GM19438 (cell line): ENCODE results near the gene RNASEL.

ENCODE experiments used
- ATAC-seq: cut with Tn5 transposase; IDR thresholded peaks from one replicate; pipeline ENCODE4 v1.9.1; 2021; ENCODE audit warnings: low read depth; ENCODE audit not compliant: unreplicated experiment

Gene RNASEL

DNA sequence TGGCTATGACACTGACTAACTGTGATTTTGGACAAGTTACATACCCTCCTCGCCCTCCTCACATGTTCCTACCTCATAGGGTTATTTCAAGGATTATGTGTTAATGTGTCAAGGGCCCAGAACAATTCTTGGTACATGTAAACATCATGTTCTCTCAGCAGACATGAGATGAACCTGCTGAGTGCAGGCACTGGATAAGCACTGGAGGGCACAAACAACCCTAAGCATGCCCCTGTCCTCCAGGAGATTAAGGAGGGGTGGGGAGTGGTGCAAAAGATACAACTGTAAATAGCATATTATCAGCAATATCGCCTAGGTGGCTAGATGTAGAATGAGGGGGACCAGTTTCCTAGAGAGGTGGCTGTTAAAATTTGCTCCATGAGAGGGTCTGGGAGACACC, 32.9 kb upstream of the RNASEL start:
- no peak for ATAC-seq

DNA sequence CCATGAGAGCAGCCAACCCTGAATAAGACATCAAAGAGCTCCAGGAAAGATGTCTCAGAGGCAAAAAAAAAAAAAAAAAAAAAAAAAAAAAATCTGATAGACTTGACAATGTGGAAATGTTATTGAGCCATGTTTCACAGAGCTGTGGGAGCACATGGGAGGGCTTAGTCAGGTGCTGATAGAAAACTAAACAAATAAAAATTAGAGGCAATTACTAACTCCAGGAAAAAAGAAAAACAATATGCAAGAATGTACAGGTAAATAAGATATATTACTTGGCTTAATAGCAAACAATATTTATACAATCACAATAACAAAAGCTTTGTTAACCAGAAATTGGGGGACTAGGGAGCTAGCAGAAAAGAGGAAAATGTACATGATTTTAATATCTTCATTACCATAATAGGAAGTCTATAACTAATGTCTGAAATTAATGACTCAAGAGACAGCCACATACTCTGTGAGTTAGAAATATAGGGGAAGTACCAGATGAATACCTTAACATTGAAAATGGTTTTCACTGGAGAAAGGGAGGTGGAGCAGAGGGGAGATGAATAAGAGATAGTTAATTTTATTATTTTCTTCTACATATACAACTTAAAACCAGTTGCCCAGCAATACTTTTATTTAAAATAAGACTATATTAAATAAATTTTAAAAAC, 32.0 kb upstream of the RNASEL start:
- no peak for ATAC-seq

DNA sequence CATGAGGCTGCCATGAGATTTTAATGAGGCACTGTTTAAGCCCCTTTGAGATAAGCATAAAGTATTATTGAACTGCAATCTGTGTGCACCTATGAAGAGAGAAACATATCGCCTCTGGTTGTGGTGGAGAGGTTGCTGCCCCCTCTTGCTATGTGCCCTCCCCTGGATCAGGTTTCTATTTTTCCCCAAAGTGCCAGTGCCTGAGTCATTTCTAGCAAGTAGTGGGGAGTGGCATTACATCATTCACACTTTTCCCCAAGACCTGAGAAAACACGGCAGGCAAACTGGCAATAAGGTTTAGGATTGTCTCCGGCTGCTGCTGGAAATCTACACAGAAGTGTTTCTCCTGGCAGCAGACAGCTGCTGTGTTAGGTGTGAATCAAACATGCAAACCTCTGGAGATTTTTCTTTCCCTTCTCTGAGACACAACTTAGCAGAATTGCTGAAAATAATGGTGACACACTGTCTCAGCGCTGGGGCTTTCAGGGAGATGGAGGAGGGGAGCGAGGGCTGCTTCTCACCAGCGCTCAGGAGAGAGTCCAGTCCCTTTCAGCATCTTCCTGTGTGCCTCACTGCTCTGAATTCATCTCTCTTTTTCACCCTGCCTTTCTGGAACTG, 28.8 kb upstream of the RNASEL start:
- ATAC-seq = no peak

DNA sequence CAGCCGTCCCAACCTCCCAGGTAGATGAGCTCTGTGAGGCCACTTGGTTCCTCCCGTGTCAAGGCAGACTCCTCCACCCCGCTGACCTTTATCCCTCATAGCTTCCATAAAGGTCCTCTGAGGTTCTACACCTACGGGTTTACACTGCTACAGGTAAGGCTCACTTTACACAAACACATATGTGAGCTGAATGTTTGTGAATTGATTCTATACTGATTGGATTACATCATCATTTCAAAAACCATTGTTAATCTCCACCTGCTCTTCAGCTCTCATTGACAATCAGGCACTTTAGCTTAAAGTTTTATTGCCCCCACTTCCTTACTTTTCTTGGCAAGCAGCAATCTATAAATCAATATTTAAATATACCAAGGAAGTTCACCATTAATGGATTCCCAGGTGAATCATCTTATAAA, 28.0 kb upstream of the RNASEL start:
- no peak for ATAC-seq

DNA sequence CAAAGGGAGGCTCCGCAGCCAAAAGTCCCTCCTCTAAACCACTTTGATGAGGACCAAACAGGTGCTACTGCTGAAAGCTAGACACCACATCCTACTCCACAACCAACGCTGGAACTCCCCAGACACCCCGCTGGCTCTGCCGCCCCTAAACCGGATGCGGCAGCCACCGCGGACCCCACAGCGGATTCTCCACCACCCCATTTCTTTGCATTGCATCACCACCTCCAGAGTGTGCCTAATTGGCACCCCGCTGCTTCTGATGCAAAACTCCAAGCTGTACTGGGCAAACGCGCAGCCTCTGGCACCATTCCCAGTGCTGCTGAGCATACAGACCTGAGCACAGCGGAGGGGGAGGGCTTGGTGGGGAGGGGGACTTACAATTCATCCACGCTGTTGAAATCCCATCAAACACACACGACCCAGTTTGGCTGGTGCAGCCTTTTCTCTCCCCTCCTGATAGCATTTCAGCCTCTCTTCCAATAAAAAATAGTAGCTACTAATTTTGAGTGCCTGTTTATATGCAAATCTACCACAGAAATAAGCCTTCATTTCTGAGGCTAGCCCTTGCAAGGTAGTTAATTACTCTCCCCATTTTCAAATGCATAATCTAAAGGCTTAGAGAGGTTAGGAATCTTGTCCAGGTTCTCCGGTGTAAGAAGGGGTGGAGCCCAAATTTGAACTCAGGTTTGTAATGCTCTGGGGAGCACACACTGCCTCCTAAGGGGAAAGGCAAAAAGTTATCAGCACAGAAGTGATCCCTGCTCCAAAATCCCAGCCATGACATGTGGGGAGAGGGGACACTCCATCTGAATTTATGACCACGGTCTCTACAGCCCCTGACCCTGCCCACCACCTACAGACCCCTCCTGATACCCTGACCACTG, 27.3 kb upstream of the RNASEL start:
- peak; percentile 61 for ATAC-seq

DNA sequence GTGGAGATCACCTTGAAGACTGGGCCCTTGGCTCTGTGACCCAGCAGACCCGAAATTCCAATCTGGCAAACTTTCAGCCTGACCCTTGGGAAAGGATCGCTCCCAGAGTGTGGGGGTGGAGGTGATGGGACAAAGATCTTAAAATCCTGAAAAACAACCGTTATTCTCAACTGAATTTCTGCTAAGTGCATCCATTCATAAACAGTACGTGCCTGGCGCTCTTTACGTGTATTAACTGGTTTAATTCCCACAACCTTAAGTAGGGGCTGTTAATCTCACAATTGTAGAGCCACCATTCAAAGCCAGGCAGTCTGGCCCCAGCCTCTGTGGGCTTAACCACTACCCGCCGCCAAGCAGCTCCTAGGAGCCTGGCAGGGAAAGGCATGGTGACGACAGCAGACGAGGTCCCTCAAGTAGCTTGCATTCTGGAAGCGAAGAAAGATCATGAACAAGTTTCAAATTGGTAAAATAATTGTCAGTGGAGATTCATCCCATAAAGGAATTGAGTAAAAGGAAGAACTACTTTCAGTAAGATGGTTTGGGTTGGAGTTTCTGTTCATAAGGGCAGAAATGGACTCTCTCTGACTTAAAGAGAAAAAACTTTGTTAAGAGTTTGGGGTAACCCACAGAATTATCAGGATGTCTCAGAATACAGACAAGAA, 26.5 kb upstream of the RNASEL start:
- ATAC-seq = peak; percentile 26

DNA sequence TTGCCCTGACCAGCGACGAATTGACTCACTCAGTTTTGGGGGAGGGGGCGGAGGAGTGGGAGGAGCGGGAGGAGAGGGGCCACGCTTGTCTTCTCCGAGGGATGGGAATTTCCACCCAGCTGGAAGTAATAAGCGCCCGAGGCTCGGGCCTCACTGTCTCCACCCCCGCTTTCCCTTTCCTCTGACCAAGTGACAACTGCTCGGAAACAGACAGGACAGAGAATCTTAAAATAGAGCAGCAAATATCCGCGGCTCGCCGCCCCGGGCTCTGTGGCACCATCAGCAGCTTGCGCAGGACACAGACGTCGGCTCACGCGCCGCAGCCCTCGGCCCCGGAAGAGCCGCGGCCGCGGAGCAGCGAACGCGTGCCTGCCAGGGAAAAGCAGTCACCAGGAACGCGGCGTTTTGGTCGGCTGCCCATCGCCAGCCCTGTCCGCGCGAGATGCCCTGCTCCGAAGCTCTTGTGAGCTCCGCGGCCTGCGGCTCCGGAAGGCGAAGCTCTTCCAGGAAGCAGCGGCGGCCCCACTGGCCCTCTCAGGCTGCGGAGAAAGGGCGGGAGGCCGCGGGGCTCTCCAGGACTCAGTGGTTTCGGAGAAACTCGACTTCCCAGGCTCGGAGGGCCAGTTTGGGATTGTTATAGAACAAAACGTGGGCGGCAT, 25.9 kb upstream of the RNASEL start:
- ATAC-seq = peak; percentile 39

DNA sequence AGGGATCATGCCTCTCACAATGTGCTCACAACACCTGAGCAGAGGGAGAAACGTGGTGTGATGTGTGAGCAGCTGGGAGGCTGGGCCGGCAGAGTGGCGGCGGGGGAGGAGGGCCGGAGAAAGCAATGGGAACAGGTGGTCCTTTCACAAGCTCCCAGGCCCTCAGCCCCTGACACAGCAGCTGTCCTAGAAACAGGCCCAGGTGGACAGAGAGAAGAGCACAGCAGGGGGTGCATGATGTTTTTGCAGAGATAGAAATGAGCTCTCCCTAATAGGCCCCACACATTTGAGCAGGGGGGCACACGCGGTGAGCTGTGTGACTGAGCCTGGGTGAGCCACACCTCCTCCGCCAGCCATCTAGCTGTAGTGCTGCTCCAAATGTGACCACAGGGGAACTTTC, 22.7 kb upstream of the RNASEL start:
- ATAC-seq = no peak

DNA sequence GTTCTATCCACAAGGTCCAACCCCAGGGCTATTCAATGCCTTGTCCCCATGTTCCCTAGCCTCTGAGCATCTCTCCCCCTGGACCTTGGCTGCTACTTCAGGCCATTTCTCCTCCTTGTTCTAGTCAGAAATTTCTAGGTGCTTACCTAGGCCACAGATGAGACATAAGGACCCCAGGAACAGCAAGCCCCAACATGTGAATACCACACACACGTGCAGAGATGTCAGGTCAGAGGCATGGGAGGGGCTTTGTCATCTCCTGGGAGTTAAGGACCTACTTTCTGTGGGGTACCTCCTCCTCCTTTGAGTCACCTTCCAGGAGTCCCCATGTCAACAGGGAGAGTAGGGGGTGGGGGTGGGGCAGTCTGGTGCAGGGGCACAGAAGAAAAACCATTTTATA, 22.3 kb upstream of the RNASEL start:
- ATAC-seq = no peak

DNA sequence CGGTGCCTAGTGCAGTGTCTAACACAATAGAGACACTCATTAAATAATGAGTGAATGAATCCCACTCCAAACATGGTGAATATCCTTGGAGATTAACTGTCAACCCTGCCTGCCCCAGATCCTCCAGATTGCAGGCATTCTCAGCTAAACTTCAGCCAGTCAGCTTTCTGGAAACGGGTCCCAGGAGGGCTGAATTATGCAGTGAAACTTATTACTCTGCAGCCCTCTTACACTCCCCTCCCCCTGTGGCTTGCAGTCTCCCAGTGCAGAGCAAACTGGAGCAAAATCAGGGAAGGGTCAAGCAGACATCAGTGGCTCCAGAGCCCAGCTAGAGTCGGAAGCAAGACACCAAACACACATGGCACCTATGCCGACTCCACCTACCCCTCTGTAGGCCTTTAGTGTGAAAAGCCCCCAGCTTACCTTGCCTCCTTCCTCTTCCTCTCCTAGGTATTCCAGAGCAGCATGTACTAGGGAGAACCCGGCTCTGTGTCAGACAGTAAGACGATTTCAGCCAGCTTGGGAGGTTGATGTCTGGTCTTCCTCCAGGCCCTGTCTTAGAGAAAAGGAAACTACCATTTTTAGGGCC, 21.6 kb upstream of the RNASEL start:
- ATAC-seq = no peak

DNA sequence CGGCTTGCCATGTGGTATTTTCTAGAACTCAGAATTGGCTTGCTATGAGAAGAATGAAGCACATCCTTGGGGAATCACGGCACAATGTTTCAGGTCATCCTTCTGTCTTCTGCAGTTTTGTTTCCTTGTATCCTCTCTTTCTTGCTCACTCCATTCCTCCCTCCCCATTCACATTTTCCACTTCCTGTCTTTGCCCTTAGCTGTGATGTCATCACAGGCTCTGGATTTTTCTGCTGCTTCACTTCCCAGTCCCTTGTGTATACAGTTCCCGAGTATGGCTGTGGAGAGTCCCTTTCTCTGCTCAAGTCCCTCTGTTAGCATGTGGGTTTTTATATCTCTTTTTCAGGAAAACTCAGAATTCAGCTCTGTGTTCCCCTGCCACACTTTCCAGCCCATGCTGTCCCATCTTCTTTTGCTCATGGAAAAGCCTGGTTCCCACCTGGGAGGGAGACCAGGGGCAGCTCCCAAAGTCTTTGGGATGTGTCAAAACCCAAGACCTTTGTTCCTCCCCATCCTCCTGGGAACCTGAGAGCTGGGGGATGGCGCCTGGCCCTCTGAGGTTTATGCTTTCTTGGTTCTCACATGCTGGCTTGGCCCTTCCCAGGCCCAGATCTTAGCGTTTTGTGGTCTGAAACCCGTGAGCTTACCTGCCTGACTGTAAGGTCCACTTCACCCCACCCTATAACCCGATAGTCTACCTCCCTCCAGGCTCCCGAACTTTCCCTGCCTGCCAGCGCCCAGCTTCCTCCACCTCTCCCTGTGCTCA, 20.0 kb upstream of the RNASEL start:
- no peak for ATAC-seq

DNA sequence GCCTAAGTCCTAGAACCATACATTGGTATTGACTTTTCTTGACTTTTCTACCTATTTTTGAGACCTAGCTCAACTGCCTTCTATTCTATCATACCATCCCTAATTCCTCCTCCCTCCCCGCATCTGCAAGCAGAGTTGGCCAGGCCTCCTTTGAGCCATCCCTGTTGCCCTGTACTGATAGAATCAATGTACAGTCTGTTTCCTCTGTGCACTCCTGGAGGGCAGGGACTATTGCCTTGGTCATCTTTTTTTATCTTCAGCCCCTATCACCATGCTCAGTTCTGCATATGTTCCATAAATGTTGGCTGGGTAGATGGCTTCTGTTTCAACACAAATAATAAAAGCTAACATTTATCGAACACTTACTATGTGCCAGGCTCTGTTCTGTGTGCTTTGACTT, 19.2 kb upstream of the RNASEL start:
- ATAC-seq = no peak

DNA sequence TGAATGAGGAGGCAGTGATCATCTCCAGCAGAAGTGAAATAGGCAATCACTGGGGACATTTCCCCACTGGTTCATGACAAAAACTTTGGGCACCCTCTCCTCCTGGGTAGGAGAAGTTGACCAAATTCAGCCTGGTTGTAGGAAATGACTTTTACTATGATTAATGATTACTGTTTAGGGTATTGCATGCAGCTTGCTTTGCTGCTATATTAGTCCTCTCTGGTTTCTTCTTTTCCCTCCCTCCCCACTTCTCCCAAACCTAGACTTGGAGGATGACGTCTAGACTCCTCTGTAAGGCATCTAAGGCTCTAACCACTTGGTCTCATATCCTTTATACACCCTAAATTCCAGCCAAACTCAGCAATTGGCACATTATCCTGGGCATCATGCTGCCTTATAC, 18.5 kb upstream of the RNASEL start:
- no peak for ATAC-seq

DNA sequence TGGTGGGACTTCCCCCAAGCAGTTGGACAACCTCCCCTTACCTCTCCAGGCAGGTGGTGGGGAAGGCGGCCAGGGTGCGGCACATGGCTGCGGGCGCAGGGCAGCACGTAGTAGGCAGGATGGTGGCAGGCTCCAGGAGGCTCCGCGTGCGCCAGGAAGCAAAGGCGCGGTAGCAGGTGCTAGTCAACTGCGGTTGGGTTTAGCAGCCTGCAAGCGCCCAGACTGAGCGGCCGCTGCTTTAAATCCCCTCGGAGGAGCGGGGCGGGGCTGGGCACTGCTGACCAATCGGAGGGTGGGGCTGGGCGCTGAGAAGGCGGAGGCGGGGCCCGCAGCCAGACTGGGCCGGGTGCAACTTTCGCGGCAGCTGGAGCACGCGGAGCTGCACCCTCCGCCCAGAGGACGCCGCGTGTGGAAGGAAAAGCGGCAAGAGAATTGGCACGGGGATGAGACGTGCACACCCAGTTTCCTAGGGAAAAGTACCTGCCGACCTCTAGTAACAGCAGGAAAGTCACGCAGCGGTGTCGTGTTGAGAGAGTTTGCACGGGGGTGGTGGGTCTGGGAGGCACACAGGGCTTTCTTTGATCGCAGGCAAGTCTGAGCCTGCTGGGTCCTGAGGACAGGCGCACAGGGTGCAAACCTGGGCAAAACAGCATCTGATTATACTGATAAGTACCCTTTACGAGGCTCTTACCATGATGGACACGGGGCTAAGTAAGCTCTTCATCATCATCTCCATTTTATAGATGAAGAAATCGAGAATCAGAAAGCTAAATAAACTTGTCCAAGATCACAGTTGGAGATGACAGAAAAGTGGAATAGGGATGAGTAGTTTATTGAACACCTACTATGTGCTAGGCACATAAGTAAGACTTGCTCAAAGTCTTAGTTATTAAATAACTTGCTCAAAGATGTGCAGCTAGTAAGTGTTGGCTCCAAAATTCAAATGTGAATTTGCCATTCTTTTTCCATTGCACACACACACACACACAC, 15.4 kb upstream of the RNASEL start, which contains the start of gene RGS16:
TSS of gene RGS16 (minus strand) at position 215 of the 990 bp plus-strand sequence. CDS start at position 85, 130 bp downstream.
- peak; percentile 80 for ATAC-seq

DNA sequence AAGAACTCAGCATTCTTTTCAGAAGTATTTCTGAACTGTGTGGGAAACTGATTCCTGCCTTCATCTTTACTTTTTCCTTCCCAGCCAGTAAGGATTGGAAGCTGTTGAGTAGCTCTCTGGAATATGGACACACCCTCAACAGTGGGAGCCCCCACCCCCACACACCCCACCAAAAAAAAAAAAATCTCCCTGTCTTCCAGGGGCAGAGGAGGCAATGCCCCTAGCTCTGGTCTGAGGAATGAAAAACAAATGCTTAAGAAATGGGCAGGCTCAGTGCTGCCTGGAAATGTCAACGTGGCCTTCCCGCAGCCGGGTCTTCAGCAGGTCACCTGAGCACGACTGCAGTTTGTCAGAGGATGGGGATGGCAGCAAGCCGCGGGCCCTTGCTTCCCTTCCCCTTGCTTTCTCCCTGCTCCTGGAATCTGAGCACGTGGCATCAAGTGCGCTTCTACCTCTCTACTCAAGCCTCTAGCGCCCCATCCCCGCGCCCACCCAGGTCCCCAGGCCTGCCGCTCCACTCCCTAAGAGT, 14.7 kb upstream of the RNASEL start:
- peak; percentile 3 for ATAC-seq

DNA sequence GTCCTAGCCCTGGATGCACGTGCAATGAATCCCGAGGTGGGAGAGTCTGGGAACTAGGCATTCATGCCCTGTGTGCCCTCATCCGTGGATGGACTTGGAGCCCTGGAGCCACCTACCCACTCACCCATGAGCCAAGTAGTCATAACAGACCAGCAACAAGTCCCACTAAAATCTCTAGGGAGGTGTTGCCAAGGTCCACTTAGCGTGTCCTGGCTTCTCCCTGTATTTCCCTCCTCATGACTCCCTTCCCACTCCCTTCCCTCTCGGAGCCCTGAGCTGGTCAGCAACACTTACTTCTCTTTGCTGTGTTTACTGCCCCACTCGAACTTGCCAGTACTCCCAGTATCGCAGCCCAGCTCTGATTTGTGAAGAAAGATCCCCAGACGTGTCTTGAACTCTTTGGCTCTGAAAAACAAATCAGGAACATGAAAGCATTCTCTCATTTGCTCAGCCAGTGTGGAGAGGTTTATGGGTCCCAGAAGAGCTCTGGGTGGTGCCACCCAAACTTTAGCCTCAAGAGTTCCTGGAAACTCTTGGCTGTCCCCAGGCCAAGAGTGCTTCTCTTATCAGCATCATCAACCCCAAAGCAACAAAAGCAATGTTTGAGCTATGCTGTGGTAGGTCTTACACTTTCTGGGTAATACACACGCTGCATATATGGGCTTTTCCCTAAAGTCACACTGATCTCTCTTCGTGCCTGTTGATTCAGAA, 14.0 kb upstream of the RNASEL start:
- no peak for ATAC-seq

DNA sequence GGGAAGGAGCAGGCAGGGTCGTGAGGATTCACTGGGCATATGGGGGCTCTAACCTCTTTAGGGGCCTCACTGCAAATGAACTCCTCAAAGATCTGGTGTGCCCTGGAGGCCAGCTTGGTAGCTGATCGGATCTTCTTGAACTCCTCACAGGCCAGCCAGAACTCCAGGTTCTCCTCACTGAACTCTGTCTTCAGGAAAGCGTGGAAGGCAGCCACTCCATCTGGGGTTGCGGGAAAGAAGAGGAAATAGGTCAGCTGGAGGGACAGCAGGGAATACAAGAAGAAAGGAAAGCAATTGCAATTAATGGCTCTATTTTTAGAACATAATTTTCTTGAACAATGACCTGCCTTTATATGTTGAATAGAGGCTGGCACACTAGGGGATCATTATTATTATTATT, 12.9 kb upstream of the RNASEL start:
- no peak for ATAC-seq
